Iris pigment epithelial cell (primary cell): ENCODE results near the gene BUB3.

Experiments
- DNase-seq: peaks from one replicate; pipeline ENCODE4 v3.0.0-alpha.2; 2011; ENCODE audit warnings: low read depth

BUB3 gene, protein sequence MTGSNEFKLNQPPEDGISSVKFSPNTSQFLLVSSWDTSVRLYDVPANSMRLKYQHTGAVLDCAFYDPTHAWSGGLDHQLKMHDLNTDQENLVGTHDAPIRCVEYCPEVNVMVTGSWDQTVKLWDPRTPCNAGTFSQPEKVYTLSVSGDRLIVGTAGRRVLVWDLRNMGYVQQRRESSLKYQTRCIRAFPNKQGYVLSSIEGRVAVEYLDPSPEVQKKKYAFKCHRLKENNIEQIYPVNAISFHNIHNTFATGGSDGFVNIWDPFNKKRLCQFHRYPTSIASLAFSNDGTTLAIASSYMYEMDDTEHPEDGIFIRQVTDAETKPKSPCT

DNA sequence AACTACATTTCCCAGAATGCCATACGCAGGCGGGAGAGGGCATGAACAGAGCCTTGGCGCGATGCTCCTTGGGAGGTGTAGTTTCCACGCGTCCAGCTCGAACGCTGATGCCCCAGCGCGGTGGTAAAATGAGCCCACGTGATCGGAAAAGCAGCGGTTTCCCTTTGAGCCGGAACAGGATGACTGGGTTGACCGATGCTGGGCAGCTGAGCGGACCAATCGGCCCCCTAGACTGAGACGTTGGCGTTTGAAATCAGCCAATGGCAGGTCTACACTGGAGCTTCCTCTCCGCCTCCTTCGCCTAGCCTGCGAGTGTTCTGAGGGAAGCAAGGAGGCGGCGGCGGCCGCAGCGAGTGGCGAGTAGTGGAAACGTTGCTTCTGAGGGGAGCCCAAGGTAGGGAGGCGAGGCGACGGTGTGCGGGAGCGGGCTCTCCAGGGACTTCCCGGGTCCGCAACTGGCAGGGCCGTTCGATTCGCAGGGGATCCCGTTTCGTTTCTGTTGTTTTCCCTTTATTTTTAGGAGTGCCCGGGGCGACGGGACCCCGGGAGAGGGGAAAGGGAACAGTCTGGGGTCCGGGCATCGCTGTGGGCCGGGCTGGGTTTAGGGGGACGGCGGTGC, at the start of gene BUB3:
Gene BUB3, plus strand, starts transcription at position 311 of the 619 bp plus-strand sequence. CDS start 516 bp downstream, outside the sequence.
- peak; percentile 100 for DNase-seq

DNA sequence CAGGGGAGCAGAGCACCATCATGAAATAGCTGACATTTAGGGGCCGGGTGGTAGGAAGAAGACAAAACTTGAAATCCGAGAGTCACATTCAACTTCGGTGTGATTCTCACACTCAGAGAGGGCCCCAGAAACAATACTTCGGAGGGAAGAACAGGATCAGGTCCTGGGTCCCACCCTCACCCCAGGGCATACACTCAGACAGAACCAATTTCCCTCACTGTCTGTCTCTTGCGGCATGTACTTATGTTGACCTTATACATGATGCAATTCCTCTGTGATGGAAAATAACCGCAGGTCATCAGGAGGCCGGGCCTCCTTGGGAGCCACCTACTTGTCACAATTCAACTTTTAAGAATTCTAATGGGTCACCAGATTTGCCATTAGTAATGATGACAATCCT, 44.7 kb upstream of the BUB3 start:
- no peak for DNase-seq

DNA sequence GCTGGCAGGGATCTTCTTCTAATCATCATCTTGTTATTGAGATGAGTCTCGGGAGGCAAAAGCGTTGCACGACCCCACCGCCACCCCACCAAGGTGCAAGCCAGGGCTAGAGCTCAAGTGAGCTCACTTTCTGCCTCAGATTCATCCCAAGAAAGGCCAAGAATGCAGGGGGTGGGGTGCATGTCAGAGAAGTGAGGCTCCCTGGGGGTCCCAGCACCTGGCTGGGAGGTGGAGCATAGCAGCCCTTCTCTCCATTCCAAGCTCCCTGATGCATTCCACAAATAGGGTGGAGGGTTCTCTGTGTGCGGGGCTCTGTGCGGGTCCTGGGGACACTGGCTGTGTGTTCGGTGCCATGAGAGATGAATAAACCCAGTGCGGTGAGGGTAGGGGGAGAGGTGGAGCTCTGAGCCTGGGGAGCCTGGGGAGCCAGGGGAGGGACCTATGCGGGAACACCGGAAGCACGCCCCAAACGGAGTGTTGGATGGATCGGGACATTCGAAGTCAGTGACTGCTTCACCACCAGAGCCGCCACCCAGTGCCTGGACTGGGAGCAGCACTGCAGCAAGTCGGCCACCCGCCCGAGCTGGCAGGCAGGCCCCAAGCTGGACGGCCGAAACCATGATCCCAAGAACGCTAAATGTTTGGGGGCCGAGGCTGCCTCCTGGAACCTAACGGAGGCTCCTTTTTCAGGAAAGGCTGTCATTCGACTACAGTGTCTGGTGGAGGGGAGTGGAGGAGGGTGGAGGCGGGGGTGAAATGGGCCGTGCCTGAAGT, 36.4 kb upstream of the BUB3 start:
- DNase-seq, result no peak

DNA sequence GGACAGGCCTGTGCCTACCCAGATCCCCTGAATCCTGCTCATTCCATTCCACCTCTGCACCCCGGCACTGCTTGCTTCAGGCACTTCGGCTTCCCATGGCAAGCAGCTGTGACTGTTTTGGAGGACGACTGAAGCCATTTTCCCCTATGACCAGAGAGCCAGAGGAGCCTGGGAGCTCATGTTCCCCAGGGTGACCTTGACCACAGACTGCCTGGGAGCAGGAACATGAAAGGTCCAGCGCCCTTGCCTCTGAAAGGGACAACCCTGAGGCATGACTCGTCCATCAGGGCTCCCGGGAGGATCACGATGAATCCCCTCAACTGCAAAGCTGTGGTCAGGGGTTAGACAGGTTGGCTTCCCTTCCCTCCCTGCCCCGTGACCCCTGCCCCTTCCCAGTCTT, 35.1 kb upstream of the BUB3 start:
- no peak for DNase-seq

DNA sequence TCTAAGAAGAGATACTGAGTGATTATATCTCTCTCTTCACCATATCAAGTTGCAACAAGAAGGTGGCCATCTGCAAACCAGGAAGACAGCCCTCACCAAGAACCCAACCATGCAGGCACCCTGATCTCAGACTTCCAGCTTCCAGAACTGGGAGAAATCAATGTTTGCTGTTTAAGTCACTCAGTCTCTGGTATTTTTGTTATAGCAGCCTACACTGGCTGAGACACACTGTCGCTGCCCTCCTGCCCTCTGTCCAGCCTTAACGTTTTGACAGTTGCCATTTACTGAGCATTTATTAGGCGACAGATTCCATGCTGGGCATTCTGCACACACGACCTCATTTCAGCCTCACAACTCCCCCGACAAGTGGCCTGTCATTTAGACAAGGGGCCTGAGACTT, 28.0 kb upstream of the BUB3 start:
- DNase-seq, result no peak

DNA sequence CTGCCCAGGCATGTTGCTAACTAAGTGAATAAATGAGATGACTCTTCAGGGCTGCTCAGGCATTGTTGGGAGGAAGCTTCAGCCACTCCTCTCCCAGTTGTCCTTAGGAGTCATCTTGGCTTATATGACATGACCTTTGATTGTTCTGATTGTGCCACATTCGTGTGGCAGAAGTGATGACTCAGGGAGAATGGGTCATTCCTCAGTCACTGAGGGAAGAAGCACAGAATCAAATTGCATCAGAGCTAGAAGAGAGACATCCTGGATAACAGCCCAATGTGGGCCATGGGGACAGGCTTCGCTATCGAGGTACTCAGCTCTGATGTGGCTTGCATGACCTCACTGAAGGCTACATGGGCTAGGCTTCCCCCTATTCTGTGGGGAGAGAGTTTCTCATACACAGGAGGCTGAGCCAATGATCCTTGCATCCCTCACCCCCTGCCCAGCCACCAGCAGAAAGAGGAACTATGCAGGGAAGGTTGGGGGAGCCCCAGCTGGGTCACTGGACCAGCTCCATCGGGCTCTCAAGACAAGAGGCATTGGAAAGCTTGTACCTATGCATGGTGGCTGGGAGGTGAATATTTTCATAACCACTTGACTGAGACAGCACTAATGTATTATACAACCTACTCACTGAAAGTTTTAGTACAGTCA, 24.5 kb upstream of the BUB3 start:
- no peak for DNase-seq

DNA sequence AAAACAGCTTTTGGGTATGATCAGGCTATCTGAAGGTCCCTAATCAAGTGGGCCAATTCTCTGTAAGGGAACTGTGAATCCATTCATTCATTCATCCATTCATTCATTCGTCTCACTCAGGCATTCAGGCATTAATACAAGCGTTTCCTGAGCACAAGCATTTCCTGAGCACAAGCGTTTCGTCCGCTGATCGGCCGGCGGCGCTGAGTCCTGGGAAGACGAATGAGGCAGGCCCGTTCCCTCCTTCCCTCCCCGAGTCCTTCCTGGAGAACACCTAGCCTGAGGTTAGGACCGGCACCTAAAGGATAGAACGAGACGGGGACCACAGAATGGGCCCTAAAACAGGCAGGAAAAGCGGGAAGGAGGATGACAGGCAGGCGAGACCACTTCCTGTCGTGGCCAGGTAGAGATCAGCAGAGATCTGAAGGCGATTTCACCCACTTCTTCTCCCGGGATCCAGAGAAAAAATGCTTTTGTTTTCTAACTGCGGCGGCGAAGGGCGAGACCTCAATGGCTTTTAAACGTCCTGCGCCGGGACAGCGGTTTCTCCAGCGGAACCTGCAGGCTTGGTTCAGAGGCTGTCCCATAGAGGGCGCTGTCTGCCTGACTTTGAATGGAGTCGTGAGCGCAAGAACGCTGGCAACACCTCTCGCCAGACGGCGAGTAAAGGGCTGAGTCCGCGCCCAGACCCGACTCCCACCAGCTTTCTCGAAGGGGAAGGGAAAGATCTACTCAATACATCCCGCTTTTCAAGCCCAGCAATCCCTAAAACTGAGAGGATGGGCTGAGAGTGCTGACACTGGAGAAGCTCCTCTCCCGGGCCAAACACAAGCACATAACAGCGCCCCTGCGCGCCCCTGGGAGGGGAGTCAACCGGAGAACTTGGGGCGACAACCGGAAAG, 21.4 kb upstream of the BUB3 start:
- peak; percentile 74 for DNase-seq

DNA sequence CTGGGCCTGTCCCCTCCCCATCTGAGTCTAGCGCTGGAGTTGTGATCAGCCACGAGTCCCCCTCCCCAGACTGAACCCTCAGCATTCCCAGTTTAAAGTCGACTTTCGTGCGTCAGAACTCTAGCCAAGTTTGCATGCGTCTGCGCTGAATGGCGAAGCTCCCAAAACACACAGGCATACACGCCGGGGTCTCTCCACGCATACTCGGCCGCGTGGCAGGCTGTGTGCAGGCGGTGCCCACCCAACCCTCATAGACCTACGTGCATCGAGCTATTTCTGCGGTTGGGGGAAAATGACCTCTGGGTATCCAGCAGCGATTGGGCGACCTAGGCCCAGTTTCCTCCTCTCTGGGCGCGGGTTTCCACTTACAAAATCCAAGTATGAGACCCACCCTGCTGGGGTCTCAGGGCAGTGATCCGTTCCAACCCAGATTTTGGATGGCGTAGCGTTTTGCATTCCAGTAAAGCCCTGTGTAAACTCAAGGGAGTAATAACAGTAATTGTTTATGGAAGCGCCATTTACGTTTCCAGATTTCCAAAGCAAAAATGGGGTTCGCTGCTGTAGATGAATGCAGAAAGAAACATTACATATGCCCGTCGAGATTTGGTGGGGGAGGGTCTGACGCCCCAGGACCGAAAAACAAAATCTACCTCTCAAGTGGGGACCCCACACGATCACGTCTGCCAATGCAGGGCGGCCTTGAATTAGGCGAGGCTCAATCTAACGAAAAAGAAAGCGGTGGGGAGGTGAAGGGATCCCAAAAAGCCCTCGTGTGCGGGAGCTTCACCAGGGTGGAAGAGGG, 20.5 kb upstream of the BUB3 start:
- no peak for DNase-seq

DNA sequence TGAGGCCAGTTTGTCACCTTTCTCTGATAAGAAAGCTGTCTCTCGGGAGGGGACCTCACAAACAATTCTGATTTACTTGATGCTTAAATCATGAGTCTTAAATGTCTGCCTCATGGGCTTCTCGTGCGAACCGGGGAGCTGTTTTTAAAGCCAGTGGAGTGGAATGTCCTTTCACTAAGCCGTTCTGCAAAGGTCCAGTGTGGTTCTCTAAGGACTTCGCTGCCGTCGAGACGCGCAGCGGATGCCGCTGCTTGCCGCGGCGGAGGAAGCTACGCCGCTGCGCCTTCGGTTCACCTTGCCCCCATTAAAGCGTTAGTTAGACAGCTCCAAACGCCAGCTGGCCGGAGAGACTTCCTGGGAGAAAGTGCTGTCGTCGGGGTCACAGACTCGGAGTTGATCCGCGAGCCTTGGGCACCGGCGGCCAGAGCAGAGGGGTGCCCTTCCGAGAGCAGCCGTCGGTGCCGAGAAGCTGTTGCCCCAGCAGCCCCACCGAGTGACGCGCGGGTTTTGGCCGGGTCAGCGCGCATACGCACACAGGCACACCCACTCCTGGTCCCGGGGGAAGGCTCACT, 19.8 kb upstream of the BUB3 start:
- no peak for DNase-seq

DNA sequence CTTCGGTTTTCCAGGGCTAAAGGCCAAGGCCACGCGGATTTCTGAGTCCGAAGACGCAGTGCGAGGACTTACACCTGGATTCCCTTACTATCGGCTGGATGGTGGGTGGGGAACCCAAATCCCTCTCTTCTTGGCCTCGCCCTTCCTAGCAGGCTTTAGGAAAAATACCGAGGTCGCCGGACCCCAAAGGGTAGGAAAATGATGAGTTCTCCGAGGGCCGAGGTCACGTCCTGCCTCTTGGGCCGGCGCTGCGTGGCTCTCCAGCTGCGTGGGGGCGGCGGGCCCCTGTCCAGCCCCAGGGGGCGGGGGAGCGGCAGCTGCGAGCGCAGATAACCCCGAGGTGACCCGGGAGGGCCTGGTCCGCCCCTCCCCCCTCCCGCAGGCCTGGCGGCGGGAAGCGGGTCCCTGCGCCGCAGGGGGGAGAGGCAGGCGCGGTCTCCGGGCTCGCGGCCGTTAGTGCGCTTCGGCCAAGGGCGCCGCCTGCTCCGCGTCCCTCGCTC, 19.2 kb upstream of the BUB3 start:
- no peak for DNase-seq

DNA sequence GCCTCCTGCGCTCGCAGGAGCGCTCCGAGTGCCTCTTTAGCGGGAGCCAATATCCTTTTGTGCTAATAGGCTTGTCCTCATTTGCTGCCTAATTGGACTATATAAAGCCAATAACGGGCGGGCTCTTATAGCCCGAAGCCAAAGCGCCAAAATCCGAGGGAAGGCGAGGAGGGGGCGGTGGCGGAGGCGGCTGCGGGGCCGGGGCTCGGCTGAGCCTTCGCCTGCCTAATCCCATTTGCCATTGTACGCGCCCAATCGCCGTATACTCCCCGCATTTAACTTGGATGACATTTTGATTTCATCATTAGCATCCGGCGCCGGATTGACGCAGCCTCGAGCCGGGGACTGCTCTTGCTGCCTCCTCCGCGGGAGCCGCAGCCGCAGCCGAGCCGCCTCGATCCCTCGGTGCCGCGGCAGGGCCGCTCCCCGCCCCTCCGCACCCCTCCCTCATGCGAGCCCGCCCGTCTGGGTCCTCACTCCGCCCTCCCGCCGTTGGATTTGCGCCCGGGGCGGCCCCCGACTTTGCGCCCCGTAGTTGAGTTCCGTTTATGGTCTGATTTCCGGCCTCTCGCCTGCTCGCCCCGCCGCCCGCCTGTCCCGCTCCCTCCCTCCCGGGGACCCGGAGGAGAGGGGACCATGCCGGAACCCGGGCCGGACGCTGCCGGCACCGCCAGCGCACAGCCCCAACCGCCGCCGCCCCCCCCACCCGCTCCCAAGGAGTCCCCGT, 18.6 kb upstream of the BUB3 start, which contains the start of gene HMX3:
Gene HMX3, plus strand, starts transcription at position 556 of the 727 bp plus-strand sequence. Its CDS starts 81 bp downstream, at position 637.
- no peak for DNase-seq

DNA sequence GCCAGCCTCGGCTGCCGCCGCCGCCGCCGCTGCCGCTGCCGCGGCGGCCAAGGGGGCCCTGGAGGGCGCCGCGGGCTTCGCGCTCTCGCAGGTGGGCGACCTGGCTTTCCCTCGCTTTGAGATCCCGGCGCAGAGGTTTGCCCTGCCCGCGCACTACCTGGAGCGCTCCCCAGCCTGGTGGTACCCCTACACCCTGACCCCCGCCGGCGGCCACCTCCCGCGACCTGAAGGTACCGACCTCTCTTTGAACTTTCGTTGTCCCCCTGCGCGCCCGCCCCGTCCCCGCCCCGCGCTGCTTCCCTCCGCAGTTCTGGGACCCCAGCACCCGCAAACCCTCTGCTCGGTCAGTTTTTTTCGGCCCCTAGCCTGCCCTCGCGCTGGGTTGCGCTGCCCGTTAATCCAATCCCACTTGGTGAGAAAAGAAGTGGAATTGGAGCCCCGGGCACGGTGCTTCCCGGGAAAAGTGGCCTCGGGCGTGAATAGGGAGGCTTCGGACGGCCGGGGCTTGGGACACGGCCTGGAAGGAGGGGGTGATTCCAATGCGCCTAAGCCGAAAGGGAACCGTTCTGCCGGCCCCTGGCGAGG, 17.9 kb upstream of the BUB3 start:
- no peak for DNase-seq

DNA sequence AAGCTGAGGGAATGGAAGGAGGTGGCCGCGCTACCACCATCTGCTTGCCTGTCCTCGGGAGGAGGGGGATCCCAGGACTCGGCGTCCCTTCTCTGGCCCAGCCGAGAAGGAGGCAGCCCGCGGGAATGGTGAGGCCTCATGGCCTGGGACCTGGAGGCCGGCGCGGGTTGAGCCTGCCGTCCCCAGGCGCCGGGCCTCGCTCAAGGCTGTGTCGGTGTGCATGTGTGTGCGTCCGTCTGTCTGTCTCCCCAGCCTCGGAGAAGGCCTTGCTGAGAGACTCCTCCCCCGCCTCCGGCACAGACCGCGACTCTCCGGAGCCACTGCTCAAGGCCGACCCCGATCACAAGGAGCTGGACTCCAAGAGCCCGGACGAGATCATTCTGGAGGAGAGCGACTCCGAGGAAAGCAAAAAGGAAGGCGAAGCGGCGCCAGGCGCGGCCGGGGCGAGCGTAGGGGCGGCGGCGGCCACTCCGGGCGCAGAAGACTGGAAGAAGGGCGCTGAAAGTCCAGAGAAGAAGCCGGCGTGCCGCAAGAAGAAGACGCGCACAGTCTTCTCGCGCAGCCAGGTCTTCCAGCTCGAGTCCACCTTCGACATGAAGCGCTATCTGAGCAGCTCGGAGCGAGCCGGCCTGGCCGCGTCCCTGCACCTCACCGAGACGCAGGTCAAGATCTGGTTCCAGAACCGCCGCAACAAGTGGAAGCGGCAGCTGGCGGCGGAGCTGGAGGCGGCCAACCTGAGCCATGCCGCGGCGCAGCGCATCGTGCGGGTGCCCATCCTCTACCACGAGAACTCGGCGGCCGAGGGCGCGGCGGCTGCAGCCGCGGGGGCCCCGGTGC, 17.2 kb upstream of the BUB3 start:
- DNase-seq, result no peak

DNA sequence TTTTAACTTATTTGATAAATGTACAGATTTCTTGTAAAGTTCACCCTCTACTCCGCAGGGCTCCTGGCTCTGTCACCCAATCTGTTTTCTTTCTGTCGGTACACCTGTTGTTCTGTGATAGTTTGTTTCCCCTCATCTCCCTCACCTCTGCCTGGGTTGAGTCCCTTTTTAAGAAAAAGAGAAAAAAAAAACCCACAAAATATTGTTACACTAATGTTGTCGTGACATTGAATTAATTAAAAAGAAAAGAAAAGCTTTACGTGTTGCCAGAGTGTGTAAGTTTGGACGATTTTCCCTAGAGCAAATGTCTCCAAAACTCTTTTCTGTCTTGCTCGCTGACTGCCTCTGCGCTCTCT, 15.1 kb upstream of the BUB3 start:
- DNase-seq, result no peak

DNA sequence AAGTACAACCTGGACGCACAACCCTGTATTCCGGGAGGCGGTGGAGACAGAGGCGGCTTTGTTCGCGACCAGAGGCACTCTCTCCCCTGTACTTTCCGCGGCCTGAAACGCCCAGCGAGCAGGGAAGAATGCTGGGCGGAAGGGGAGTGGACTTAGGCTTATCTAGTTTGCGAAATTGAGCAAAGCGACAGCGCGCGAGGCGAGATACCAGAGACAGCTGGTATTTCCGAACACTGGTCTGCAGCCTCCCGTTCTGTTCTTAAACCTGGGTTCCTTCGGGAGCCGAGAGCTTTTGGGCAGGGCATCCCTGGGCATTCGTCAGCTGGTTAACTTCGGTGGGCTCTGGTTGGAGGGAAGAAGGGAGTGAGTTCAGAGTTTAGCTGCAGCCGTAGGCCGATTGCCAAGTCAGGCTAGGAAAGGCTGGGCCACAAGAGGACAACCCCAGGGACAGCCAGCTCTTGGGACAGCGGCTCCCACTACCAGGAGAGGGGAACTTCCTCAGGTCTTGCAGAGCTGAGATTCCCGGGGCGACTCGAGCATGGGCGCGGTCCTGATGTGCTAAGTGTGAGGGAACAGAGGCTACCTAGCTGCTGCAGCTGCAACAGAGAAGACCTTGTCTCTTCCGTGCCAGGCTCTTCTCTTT, 14.6 kb upstream of the BUB3 start:
- peak; percentile 33 for DNase-seq

DNA sequence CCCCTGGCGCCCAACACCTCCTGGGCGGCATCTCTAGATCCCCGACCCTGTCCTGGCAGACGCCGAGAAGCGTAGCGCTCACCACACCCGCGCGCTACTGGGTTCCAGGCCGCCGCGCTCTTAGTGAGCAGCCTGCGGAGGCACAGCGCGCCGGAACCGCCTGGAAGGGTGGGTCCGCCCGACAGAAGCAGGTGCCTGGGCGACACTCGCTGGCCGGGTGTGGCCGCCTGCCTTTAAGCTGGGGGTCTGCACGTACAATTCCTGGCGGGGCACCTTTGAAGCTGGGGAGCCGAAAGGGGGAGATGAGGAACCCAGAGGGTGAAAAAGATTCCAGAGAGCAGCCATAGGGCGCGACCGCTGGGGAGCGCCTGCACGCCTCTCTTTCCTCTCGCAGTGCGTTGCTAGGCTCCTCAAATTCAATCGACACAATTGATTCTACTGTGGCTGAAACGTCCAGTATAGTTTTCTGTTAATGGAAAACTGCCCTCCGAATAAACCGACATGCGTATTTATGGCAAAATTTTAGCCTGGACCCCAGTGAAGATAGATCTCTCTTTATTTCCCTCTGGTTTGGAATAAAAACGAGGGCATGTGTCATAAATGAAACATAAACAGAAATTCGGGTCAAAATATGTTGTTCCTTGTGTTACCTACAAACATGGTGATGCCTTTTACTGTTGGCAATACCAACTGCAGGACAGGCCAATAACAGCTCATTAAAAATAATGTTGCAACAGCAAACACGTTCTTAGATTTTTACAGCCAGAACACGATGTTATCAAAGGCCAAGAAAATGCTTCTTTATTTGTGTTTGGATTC, 13.8 kb upstream of the BUB3 start:
- DNase-seq, result no peak

DNA sequence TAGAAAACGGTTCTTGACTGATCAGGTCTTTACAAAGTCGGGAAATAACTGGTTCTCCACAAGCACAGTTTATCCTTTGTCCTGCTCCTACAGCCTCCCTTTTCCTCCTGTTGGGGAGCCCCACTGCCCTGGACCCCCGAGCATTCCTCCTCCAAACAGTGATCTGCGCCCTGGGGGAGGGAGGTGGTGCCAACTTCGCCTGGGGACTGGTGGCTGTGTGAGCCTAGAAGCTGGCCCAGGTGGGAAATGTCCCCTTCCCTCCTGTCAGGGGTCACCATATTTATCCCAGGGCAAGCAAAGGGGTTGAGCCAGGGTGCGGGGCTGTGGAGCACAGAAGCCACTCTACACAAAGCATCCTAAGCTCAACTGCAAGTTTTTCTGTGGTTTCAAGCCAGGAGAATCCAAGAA, 13.2 kb upstream of the BUB3 start:
- no peak for DNase-seq
